Psoas muscle (tissue), 8 donors: ENCODE data around the gene GJA1. TPM values are rescaled to one million over a fixed set of nuclear protein-coding genes. Genes with fewer than 3 reads are reported as not detected.

Experiments
- ATAC-seq, 4 donors: fragments of 200-7000 bp; cut with Tn5 transposase; one replicate each; pipeline ENCODE4 v1.9.1; 2020; ENCODE audit warnings: moderate library complexity in 3 of 4, mild to moderate bottlenecking in 2 of 4
- DNase-seq, 2 donors: peaks; one replicate each; pipeline ENCODE4 v3.0.0-alpha.2; 2020
- H3K27ac ChIP-seq: fragments of 200-600 bp; one replicate; pipeline ENCODE4 v1.8.0; 2022
- H3K27me3 ChIP-seq, 3 donors: fragments of 200-600 bp in 1 of 3; one replicate each; pipeline versions ENCODE4 v1.6.1 to v1.8.0; 2013 to 2022; ENCODE audit warnings: low read length in 2 of 3, mild to moderate bottlenecking in 2 of 3, moderate library complexity in 1 of 3; ENCODE audit not compliant: insufficient read depth in 3 of 3
- H3K36me3 ChIP-seq, 2 donors: fragments of 200-600 bp in 1 of 2; one replicate each; pipeline versions ENCODE4 v1.6.1 to v1.8.0; 2013 to 2022; ENCODE audit warnings: low read depth in 1 of 2, mild to moderate bottlenecking in 1 of 2, moderate library complexity in 1 of 2; ENCODE audit not compliant: insufficient read depth in 1 of 2
- H3K4me1 ChIP-seq: fragments of 200-600 bp; one replicate; pipeline ENCODE4 v1.8.0; 2022
- H3K4me3 ChIP-seq: fragments of 200-600 bp; one replicate; pipeline ENCODE4 v1.8.0; 2022; ENCODE audit warnings: mild to moderate bottlenecking
- H3K9me3 ChIP-seq: fragments of 200-600 bp; one replicate; pipeline ENCODE4 v1.8.0; 2022
- CTCF ChIP-seq: fragments of 200-600 bp; IDR thresholded peaks from one replicate; pipeline ENCODE4 v1.8.0; 2022; ENCODE audit warnings: antibody characterized with exemption
- WGBS, 3 donors: extraction: QIAGEN DNeasy Blood & Tissue Kit; methylation state at CpG; one replicate each; pipeline versions ENCODE4 v1.1.6 to v1.1.7; 2013; 5-methylcytosine and 5-hydroxymethylcytosine counted together
- intact Hi-C, 2 donors: fragments of 100-400 bp; cut with DNase I; formaldehyde crosslinking; loops; one replicate each; pipeline versions ENCODE4 v1.11.0 to v1.14.2; 2022
- polyA plus RNA-seq, 3 donors: library from polyadenylated mRNA; stranded (reverse); fragments of 200-250 nt; gene quantifications; one replicate each; pipeline ENCODE4 v1.2.3, GENCODE V29; 2013
- total RNA-seq, 4 donors: library from RNA; stranded (reverse); fragmentation: NEBNext Ultra II Directional in 2 of 4; extraction: Animal tissue kit (Norgen Biotek cat#: 25700) in 2 of 4; gene quantifications; one replicate each; pipeline versions ENCODE4 v1.2.1 to v1.2.4, GENCODE V29; 2021 to 2023
- donor health status: healthy with polysubstance abuse.
- donor health status: DM: no; HTN: no; CAD: no; lungs with moderate emphysema.
- donor health status: Bipolar disorder and iron deficiency.
- donor health status: healthy.
- donor health status: DM: yes; HTN: yes; CAD: no.
- donor health status: DM: no; HTN: no; CAD: no.
- donor health status: DM: no; HTN: no; CAD: no.
- donor health status: DM: yes; HTN: yes; CAD: no.

GJA1 gene
- total and polyA plus RNA-seq, 7 donors: 5.8 to 20.2 (median 9.8) TPM

- no peaks in the 10 kb centered on the region for H3K4me1 ChIP-seq
- no peaks in the 10 kb centered on the region for H3K27me3 ChIP-seq
- H3K36me3 ChIP-seq: no peaks in the 10 kb centered on the region
- TF ChIP-seq CTCF: no peak
- H3K4me3 ChIP-seq: no peak overlapping the region
- H3K9me3 ChIP-seq: no peaks in the 10 kb centered on the region
- WGBS, 3 donors: 61 to 68% (median 65%) methylated on average over 5 of the region's 5 CpGs
- intact Hi-C loops: no loop called here
- DNase-seq (no peak), ATAC-seq (no peak)
- H3K27ac ChIP-seq: no peak overlapping the region
Measured at GRCh38 chr6:121497970-121498375, 62.5 kb downstream of the GJA1 start.

- TF ChIP-seq CTCF: no peak
- Histone ChIP-seq H3K4me3 (no peak overlapping the region), H3K4me1 (peaks cover 1% of the 10 kb centered on the region), H3K9me3 (no peaks in the 10 kb centered on the region), H3K27me3 (no peaks in the 10 kb centered on the region), H3K36me3 (no peaks in the 10 kb centered on the region), H3K27ac (no peak overlapping the region)
- ATAC-seq: no peak
- WGBS, 3 donors: 77 to 85% (median 80%) methylated on average over 12 of the region's 12 CpGs
- intact Hi-C loops: no loop called here
- DNase-seq: no peak
Measured at GRCh38 chr6:121498481-121499276, 63.2 kb downstream of the GJA1 start.

Other genes with a start within 250 kb of the GJA1 start
- 1 to 10 TPM in 1 of 4 donors, under 1 TPM in 3; 0.34 to 1.8 (median 0.60) TPM for gene TBC1D32, start 101.2 kb upstream of the GJA1 start, total RNA-seq
- under 1 TPM; 0.29 to 0.45 (median 0.33) TPM for gene TBC1D32, start 101.2 kb upstream of the GJA1 start, polyA plus RNA-seq